Karpas-422 (cell line): Measurements from ENCODE around the gene KRT2. TPM values are rescaled to one million over a fixed set of nuclear protein-coding genes. Genes with fewer than 3 reads are reported as not detected.

Source experiments
- DNase-seq: peaks from one replicate; pipeline ENCODE4 v3.0.0-alpha.2; 2015
- H2AFZ ChIP-seq: fragments of 200-600 bp; sonication (generic); 2 replicates; pipeline ENCODE4 v1.6.1; 2014; ENCODE audit warnings: antibody characterized with exemption, low read length, mixed read lengths
- H3K27ac ChIP-seq: fragments of 200-600 bp; sonication (generic); 2 replicates; pipeline ENCODE4 v1.5.1; 2014; ENCODE audit warnings: mild to moderate bottlenecking, low read length, moderate library complexity
- H3K27me3 ChIP-seq: fragments of 200-600 bp; sonication (generic); 2 replicates; pipeline ENCODE4 v1.6.1; 2014; ENCODE audit warnings: low read length, mixed read lengths
- H3K36me3 ChIP-seq: fragments of 200-600 bp; sonication (generic); 2 replicates; pipeline ENCODE4 v1.6.1; 2014; ENCODE audit warnings: low read length, mixed read lengths; ENCODE audit not compliant: insufficient read depth
- H3K4me1 ChIP-seq: fragments of 200-600 bp; sonication (generic); 2 replicates; pipeline ENCODE4 v1.6.1; 2014; ENCODE audit warnings: mild to moderate bottlenecking, low read length, mixed read lengths
- H3K4me2 ChIP-seq: fragments of 200-600 bp; sonication (generic); 2 replicates; pipeline ENCODE4 v1.6.1; 2014; ENCODE audit warnings: low read length, low read depth, mild to moderate bottlenecking; ENCODE audit not compliant: poor library complexity, severe bottlenecking
- H3K4me3 ChIP-seq: fragments of 200-600 bp; sonication (generic); 2 replicates; pipeline ENCODE4 v1.5.1; 2014; ENCODE audit warnings: mild to moderate bottlenecking, antibody characterized with exemption, low read length, mixed read lengths
- H3K79me2 ChIP-seq: fragments of 200-600 bp; sonication (generic); 2 replicates; pipeline ENCODE4 v1.6.1; 2014; ENCODE audit warnings: mild to moderate bottlenecking, low read length, mixed read lengths
- H3K9ac ChIP-seq: fragments of 200-600 bp; sonication (generic); 2 replicates; pipeline ENCODE4 v1.6.0; 2014; ENCODE audit warnings: low read length
- H3K9me2 ChIP-seq: fragments of 200-600 bp; sonication (generic), shearing (Covaris generic); replicated peaks from 2 replicates; pipeline ENCODE4 v1.6.0; 2014; ENCODE audit warnings: mild to moderate bottlenecking, low read length, moderate library complexity; ENCODE audit not compliant: insufficient read depth
- H3K9me3 ChIP-seq: fragments of 300-700, 200-600 bp; sonication (generic); 2 replicates; pipeline ENCODE4 v1.6.1; 2014; ENCODE audit warnings: low read length, mixed read lengths
- H4K20me1 ChIP-seq: fragments of 200-600 bp; sonication (generic); 2 replicates; pipeline ENCODE4 v1.6.1; 2014; ENCODE audit warnings: mild to moderate bottlenecking, antibody characterized with exemption, low read length, low read depth; ENCODE audit not compliant: insufficient read depth
- total RNA-seq: library from RNA; depleted of rRNA; stranded (reverse); fragments of >200 nt; shearing (Covaris generic); gene quantifications from 2 replicates; pipeline ENCODE4 v1.2.3, GENCODE V29; 2014; ENCODE audit warnings: low replicate concordance

The KRT2 gene
- total RNA-seq, 1 experiment from 2014 or later = not detected

DNA sequence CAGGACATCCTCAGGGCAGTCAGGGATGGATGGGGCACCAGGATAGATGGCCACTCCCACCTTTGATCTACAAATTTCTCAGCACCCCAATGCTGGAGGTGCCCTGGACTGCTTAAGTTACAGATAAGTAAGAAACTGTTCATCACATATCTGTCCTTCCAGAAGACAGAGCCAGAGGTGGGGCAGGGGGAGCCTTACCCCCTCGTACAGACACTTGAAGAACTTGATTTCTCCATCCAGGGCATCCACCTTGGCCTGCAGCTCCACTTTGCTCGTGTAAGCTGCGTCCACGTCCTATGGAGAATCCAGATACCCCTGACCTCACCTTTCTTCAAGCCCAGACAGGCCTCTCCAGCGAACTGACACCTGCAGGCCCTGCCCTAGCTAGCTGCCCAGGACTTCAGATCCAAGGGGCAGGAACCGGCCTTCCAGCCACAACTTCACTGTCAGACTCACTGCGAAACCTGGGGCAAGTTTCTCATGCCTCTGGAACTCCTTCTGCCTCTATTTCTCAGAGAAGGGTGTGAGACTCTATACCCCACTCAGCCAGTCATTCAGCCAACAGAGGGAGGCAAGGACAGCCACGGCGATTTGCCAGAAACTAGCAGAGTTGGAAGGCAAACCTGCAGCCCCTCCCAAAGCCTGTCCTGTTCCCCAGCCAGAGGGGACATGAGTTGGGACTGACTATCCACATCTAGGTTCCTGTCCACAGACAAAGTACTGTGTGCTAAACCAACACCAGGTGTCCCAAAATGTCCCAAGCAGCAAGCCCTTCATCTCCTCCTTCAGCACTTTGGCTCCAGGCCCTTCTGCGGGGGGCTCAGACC, 37.4 kb downstream of the KRT2 start:
- no peak overlapping the region for H3K27ac ChIP-seq

DNA sequence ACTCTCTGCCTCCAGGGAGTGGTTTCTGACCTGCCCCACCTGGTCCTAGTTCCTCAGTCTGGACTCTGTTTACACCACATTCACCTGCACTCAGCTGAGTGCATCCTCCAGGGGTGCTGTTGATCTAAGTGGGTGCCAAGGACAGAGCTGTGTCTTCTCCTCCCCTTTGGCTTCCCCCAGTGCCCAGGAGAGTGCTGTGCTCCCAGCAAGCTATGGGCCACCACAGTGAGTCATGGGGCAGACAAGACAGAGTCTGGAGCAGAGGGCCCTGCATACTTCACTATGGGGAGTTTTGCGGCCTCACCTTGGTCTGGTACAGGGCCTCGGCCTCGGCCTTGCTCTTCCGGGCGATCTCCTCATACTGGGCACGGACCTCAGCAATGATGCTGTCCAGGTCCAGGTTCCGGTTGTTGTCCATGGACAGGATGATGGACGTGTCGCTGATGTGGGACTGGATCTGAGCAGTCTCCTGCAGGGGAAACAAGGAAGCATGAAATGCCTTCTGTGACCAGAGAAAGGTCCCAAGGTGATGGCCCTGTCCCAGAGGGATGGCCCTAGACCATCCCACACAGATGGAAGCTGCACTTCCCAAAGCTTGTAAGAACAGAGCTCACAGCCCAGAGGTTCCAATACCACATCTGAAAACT, 38.5 kb downstream of the KRT2 start:
- no peak for DNase-seq
- H3K27me3 ChIP-seq = no peaks in the 10 kb centered on the region
- no peaks in the 10 kb centered on the region for H3K4me1 ChIP-seq
- H2AFZ ChIP-seq = no peak overlapping the region
- H3K9me2 ChIP-seq = no peaks in the 10 kb centered on the region
- H3K4me2 ChIP-seq = no peak overlapping the region
- no peak overlapping the region for H3K27ac ChIP-seq
- H3K9me3 ChIP-seq = no peaks in the 10 kb centered on the region
- no peaks in the 10 kb centered on the region for H3K36me3 ChIP-seq
- no peak overlapping the region for H3K9ac ChIP-seq
- no peak overlapping the region for H3K4me3 ChIP-seq
- H3K79me2 ChIP-seq = no peaks in the 10 kb centered on the region
- H4K20me1 ChIP-seq = no peaks in the 10 kb centered on the region

More for the DNA sequence above, 37.4 kb downstream of the KRT2 start:
- Histone ChIP-seq H3K27me3 (no peaks in the 10 kb centered on the region), H3K9me2 (no peaks in the 10 kb centered on the region), H3K9me3 (no peaks in the 10 kb centered on the region), H3K9ac (no peak overlapping the region), H3K4me3 (no peak overlapping the region), H3K36me3 (no peaks in the 10 kb centered on the region), H2AFZ (no peak overlapping the region), H3K4me2 (no peak overlapping the region), H3K4me1 (no peaks in the 10 kb centered on the region), H3K79me2 (no peaks in the 10 kb centered on the region), H4K20me1 (no peaks in the 10 kb centered on the region)
- DNase-seq = no peak

DNA sequence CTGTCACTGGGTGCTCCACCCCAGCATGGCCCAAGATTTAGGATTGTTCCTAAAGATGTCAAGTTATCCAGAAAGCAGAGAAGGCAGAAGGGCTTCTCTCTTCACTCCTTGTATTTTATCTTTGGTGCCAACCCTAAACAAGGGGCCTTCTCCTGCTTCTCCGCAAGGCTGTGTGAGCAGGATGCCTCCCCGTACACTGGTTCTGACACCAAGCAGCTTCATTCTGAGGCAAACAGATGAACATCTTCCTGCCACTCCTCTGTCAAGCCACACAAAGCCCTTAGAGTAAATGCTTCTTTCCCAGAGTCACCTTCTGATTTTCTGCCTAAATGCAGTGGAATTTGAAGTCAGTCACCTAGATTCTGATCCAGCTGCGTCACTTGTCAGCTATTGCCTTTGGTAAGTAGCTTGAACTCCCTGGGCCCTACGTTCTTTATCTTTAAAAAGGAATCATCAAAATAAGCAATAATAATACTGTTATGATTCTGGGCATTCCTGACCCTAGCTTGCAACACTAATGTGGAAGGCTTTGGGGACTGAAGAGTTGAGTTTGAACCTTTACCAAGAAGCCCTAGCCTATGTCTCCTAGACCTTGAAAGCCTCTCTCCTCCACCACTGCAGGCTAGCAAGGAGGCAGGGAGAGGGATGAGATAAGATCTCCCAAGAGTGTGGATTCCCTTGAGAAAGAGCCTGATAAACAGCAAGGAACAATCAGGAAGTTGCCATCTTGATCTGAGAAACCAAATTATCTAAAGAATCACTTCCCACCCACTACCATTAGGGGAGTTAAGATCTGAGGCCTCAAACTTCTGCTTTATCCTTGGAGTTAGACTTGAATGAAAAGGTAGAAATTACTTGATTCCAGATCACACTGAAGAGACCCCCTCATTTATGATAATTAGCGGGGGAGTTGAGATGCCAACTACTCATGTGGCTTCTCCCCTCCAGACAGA, 39.3 kb downstream of the KRT2 start:
- Histone ChIP-seq H3K4me1 (no peaks in the 10 kb centered on the region), H3K4me3 (no peak overlapping the region)
- DNase-seq = no peak

DNA sequence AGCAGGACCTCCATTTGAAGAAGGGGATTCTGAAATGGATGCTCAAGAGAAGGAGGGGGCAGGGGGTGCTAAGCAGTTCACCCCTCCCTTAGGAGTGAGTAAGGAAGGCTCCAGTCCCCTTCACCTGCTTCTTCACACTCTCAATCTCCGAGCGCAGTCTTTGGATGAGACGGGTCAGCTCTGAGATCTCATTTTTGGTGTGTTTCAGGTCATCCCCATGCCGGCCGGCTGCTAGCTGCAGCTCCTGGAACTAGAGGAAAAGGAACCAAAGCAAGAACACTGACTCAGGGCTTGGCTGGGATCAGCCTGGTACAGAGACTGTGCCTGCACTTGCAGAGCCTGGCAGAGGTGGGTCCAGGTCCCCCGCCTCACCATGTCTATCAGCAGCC, 40.9 kb downstream of the KRT2 start:
- Histone ChIP-seq H3K9me3 (no peaks in the 10 kb centered on the region), H3K27me3 (no peaks in the 10 kb centered on the region), H3K27ac (no peak overlapping the region), H3K79me2 (no peaks in the 10 kb centered on the region), H3K9ac (no peak overlapping the region), H3K4me2 (no peak overlapping the region), H2AFZ (no peak overlapping the region), H4K20me1 (no peaks in the 10 kb centered on the region), H3K36me3 (no peaks in the 10 kb centered on the region), H3K4me1 (no peaks in the 10 kb centered on the region), H3K4me3 (no peak overlapping the region), H3K9me2 (no peaks in the 10 kb centered on the region)
- DNase-seq = no peak

More for the DNA sequence above, 39.3 kb downstream of the KRT2 start:
- no peaks in the 10 kb centered on the region for H3K9me3 ChIP-seq
- H3K4me2 ChIP-seq = no peak overlapping the region
- no peak overlapping the region for H3K27ac ChIP-seq
- H3K27me3 ChIP-seq = no peaks in the 10 kb centered on the region
- no peak overlapping the region for H2AFZ ChIP-seq
- H4K20me1 ChIP-seq = no peaks in the 10 kb centered on the region
- H3K36me3 ChIP-seq = no peaks in the 10 kb centered on the region
- H3K79me2 ChIP-seq = no peaks in the 10 kb centered on the region
- H3K9ac ChIP-seq = no peak overlapping the region
- H3K9me2 ChIP-seq = no peaks in the 10 kb centered on the region

DNA sequence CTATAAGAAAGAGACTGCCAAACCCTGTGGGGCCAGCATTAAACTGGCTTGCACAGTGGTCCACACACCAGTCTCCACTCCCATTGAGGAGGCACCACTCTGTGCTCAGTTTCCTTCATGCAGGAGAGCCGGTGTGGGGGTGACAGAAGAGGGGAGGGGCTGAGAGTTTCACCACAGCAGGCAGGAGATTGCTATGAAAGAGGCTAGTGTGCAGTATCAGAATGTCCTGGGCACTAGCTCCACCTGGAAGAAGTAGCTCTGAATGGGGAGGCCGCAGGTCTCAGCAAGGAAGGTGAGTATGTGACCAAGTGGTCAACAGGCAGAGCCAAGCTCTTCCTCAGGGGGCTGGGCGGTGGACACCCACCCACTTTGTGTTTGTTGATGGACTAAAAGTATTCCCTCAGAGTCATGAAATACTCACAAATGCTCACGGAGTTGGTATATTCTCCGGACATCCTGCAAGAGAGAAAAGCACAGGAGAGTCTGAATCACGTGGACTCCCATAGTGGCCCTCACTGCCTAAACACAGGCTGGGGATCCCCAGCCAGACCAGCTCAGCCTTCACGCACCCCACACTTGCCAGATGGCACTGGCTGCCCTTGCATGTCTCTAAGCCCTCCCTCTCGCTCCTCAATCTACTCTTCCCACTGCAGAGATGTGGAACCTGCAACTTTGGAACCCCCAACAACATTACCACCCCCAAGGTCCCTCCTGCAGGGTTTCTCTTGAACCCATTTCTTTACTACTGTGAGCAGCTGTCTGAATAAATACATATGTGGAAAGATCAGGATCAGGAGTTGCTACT, 43.0 kb downstream of the KRT2 start:
- Histone ChIP-seq H3K79me2 (no peaks in the 10 kb centered on the region), H3K36me3 (no peaks in the 10 kb centered on the region), H3K9ac (no peak overlapping the region), H3K9me3 (no peaks in the 10 kb centered on the region), H3K4me3 (no peak overlapping the region), H3K4me1 (no peaks in the 10 kb centered on the region), H4K20me1 (no peaks in the 10 kb centered on the region), H3K27me3 (no peaks in the 10 kb centered on the region), H2AFZ (no peak overlapping the region), H3K9me2 (no peaks in the 10 kb centered on the region), H3K4me2 (no peak overlapping the region), H3K27ac (no peak overlapping the region)
- no peak for DNase-seq

DNA sequence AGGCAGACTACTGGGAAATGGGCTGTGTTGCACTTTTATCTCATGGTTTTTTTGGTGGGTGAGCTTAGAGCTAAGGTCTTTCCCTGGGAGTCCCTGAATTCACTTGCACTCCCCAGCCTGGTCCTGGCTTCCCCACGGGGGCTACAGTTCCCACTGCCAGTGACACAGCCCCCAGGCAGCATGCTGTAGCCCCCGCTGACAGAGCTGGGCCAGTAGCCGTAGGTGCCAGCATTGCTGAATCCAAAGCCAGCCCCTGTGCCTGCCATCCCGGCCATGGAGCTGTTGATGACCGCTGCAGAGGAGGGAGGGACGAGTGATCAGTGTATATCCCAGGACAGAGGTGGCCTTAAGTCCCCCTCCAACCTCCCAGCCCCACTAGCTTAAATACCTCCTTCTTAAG, 43.9 kb downstream of the KRT2 start:
- Histone ChIP-seq H3K4me3 (no peak overlapping the region), H3K36me3 (no peaks in the 10 kb centered on the region), H3K79me2 (no peaks in the 10 kb centered on the region), H3K9ac (no peak overlapping the region), H3K9me3 (no peaks in the 10 kb centered on the region), H4K20me1 (no peaks in the 10 kb centered on the region), H3K9me2 (no peaks in the 10 kb centered on the region), H3K27ac (no peak overlapping the region), H3K4me2 (no peak overlapping the region), H3K4me1 (no peaks in the 10 kb centered on the region), H2AFZ (no peak overlapping the region), H3K27me3 (no peaks in the 10 kb centered on the region)
- DNase-seq = no peak

DNA sequence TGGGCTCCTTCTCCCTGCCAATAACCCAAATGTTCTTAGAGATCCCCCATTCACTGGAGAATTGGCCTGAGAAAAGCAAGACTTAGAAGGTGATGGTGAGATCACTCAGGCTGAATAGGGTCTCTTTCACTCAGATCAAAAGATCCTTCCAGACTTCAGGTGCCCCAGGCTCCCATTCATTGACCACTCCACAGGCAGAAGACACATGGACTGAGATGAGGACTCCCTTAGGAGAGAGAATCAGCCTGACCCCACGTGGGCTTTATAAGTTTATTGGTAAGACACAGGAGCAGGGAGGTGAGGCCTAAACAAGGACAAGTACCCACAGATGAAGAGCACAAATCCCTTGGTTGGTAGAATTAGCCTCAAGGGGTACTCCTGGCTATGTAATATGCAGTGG, 44.7 kb downstream of the KRT2 start:
- no peak overlapping the region for H3K4me3 ChIP-seq
- no peaks in the 10 kb centered on the region for H3K79me2 ChIP-seq
- H2AFZ ChIP-seq = no peak overlapping the region
- no peaks in the 10 kb centered on the region for H4K20me1 ChIP-seq
- H3K9me2 ChIP-seq = no peaks in the 10 kb centered on the region
- H3K4me1 ChIP-seq = no peaks in the 10 kb centered on the region
- no peak for DNase-seq
- H3K9me3 ChIP-seq = no peaks in the 10 kb centered on the region
- no peak overlapping the region for H3K27ac ChIP-seq
- H3K9ac ChIP-seq = no peak overlapping the region
- no peaks in the 10 kb centered on the region for H3K36me3 ChIP-seq
- H3K4me2 ChIP-seq = no peak overlapping the region
- H3K27me3 ChIP-seq = no peaks in the 10 kb centered on the region
